Caco-2 (cell line): ENCODE results near the gene BGN. TPM values are rescaled to one million over a fixed set of nuclear protein-coding genes. Genes with fewer than 3 reads are reported as not detected.

Source experiments
- BruUV-seq: library from RNA; stranded (reverse); fragments of 400-500 nt; replicated peaks from 2 replicates; lab custom pipeline; 2021; lab: Mats Ljungman, UMichigan
- CTCF ChIA-PET: fragments of 300-600 bp; sonication (Branson Sonifier 250); formaldehyde crosslinking; loops from one replicate; lab custom pipeline; 2022; ENCODE audit warnings: antibody characterized with exemption; lab: Charles Lee
- POLR2A ChIA-PET: fragments of 300-600 bp; sonication (Branson Sonifier 250); formaldehyde crosslinking; loops from one replicate; lab custom pipeline; 2022; ENCODE audit warnings: antibody characterized with exemption; lab: Charles Lee
- DNase-seq, 2 experiments: peaks; one replicate each; pipeline versions ENCODE4 v3.0.0 to v3.0.0-alpha.2; 2020 to 2022
- H3K27me3 ChIP-seq: replicated peaks from 2 replicates; pipeline ENCODE4 v1.6.0; 2011; ENCODE audit warnings: low read length; ENCODE audit not compliant: control insufficient read depth, insufficient read depth
- H3K36me3 ChIP-seq: 2 replicates; pipeline ENCODE4 v1.5.1; 2011; ENCODE audit warnings: low read length; ENCODE audit not compliant: control insufficient read depth, insufficient read depth
- H3K4me1 ChIP-seq: fragments of 250-450 bp; sonication (Bioruptor Pico); 2 replicates; pipeline ENCODE4 v1.5.1; 2020; ENCODE audit warnings: mild to moderate bottlenecking
- H3K4me3 ChIP-seq: 2 replicates; pipeline ENCODE4 v1.5.1; 2011; ENCODE audit warnings: low read depth, mild to moderate bottlenecking, control low read depth, low read length
- H3K9me3 ChIP-seq: fragments of 250-450 bp; sonication (Bioruptor Pico); 2 replicates; pipeline ENCODE4 v1.5.1; 2020; ENCODE audit warnings: mild to moderate bottlenecking, moderate library complexity
- H3K27ac Mint-ChIP-seq: one replicate; pipeline ENCODE4 v1.8.0; 2022; ENCODE audit warnings: mixed read lengths; ENCODE audit not compliant: unreplicated experiment
- H3K27me3 Mint-ChIP-seq: one replicate; pipeline ENCODE4 v1.8.0; 2022; ENCODE audit warnings: mixed read lengths; ENCODE audit not compliant: insufficient read depth, unreplicated experiment
- H3K36me3 Mint-ChIP-seq: one replicate; pipeline ENCODE4 v1.8.0; 2022; ENCODE audit warnings: mild to moderate bottlenecking, mixed read lengths; ENCODE audit not compliant: insufficient read depth, unreplicated experiment
- H3K4me1 Mint-ChIP-seq: one replicate; pipeline ENCODE4 v1.8.0; 2022; ENCODE audit warnings: low read depth, mixed read lengths; ENCODE audit not compliant: unreplicated experiment
- H3K4me3 Mint-ChIP-seq: one replicate; pipeline ENCODE4 v1.8.0; 2022; ENCODE audit warnings: mild to moderate bottlenecking, moderate library complexity, mixed read lengths; ENCODE audit not compliant: unreplicated experiment
- H3K9me3 Mint-ChIP-seq: one replicate; pipeline ENCODE4 v1.8.0; 2022; ENCODE audit warnings: mixed read lengths; ENCODE audit not compliant: unreplicated experiment
- CTCF ChIP-seq, 2 experiments: fragments of 200-600 bp in 1 of 2; IDR thresholded peaks; 1 replicate in 1 of 2; 2 replicates in 1 of 2; pipeline versions ENCODE4 v1.5.1 to v1.8.0; 2011 to 2022; ENCODE audit warnings: antibody characterized with exemption in 1 of 2, control low read depth in 1 of 2, inconsistent platforms in 1 of 2, low read depth in 1 of 2, low read length in 1 of 2, mild to moderate bottlenecking in 1 of 2, moderate library complexity in 1 of 2; ENCODE audit not compliant: insufficient read depth in 1 of 2, severe bottlenecking in 1 of 2, unreplicated experiment in 1 of 2
- intact Hi-C: fragments of 100-400 bp; cut with micrococcal nuclease; formaldehyde crosslinking; loops from one replicate; pipeline ENCODE4 v1.10.0; 2022; ENCODE audit not compliant: unreplicated experiment
- total RNA-seq: library from RNA; stranded (reverse); gene quantifications from 2 replicates; pipeline ENCODE4 v1.2.3, GENCODE V29; 2022

The BGN gene
- total RNA-seq, 1 experiment from 2014 or later, result 9.9 TPM

GRCh38 chrX:153465691-153466380 lies 28.9 kb upstream of the BGN start:
- Mint-ChIP-seq H3K27me3 (no peaks in the 10 kb centered on the region), H3K27ac (no peak overlapping the region), H3K9me3 (no peaks in the 10 kb centered on the region), H3K36me3 (peaks cover 18% of the 10 kb centered on the region), H3K4me1 (no peaks in the 10 kb centered on the region), H3K4me3 (no peak overlapping the region)
- POLR2A ChIA-PET, result no interaction called here
- Histone ChIP-seq H3K9me3 (no peaks in the 10 kb centered on the region), H3K4me1 (no peaks in the 10 kb centered on the region; the same call in 1 of the 2 replicates), H3K27me3 (no peaks in the 10 kb centered on the region), H3K4me3 (no peak overlapping the region), H3K36me3 (no peaks in the 10 kb centered on the region)
- CTCF ChIA-PET, result no interaction called here
- no peak for TF ChIP-seq CTCF (IDR thresholded peaks at IDR 0.05; ENCODE audit: insufficient read depth in 1 of 2, low read depth in 1 of 2, low read length in 1 of 2, severe bottlenecking in 1 of 2, unreplicated experiment in 1 of 2)
- BruUV-seq, result no TSS peak
- DNase-seq, result no peak
- intact Hi-C loops, result no loop called here

- no peaks in the 10 kb centered on the region for H3K9me3 Mint-ChIP-seq
- Histone ChIP-seq H3K36me3 (no peaks in the 10 kb centered on the region), H3K9me3 (no peaks in the 10 kb centered on the region), H3K4me3 (no peak overlapping the region), H3K4me1 (peaks cover 6% of the 10 kb centered on the region; the same call in 1 of the 2 replicates), H3K27me3 (no peaks in the 10 kb centered on the region)
- no peaks in the 10 kb centered on the region for H3K4me1 Mint-ChIP-seq
- ChIA-PET CTCF (no interaction called here), POLR2A (no interaction called here)
- peak overlapping the region; percentile 15 for H3K4me3 Mint-ChIP-seq
- no peak for TF ChIP-seq CTCF (IDR thresholded peaks at IDR 0.05; ENCODE audit: insufficient read depth in 1 of 2, low read depth in 1 of 2, low read length in 1 of 2, severe bottlenecking in 1 of 2, unreplicated experiment in 1 of 2)
- DNase-seq, result no peak
- no TSS peak for BruUV-seq
- no peaks in the 10 kb centered on the region for H3K27me3 Mint-ChIP-seq
- H3K36me3 Mint-ChIP-seq, result peaks cover 5% of the 10 kb centered on the region
- intact Hi-C loops, result no loop called here
- H3K27ac Mint-ChIP-seq, result no peak overlapping the region
Measured at GRCh38 chrX:153468008-153468580, 26.7 kb upstream of the BGN start.

- Histone ChIP-seq H3K27me3 (no peaks in the 10 kb centered on the region), H3K9me3 (no peaks in the 10 kb centered on the region), H3K4me3 (peak overlapping the region; percentile 54), H3K36me3 (no peaks in the 10 kb centered on the region), H3K4me1 (peaks cover 14% of the 10 kb centered on the region)
- CTCF ChIA-PET, result interaction anchor here (0.6 to 2.0 kb wide), 10 partner anchors 9 to 1649 kb away, joined by 3 to 16 read pairs (median 4); partner anchors contain the start of gene BGN
- intact Hi-C loops, result loop anchor here (1.0 to 5.0 kb wide), 5 partner anchors 25 to 529 kb away; no protein-coding TSS in a partner anchor
- no peak for TF ChIP-seq CTCF (IDR thresholded peaks at IDR 0.05; ENCODE audit: insufficient read depth in 1 of 2, low read depth in 1 of 2, low read length in 1 of 2, severe bottlenecking in 1 of 2, unreplicated experiment in 1 of 2)
- POLR2A ChIA-PET, result interaction anchor here (1.0 kb wide), 1 partner anchor 21 kb away, joined by 6 read pairs; no protein-coding TSS in a partner anchor
- peak in 1 of 2 experiments; percentile 36 for DNase-seq
- Mint-ChIP-seq H3K4me3 (peak overlapping the region; percentile 75), H3K4me1 (no peaks in the 10 kb centered on the region), H3K36me3 (peaks cover 5% of the 10 kb centered on the region), H3K9me3 (no peaks in the 10 kb centered on the region), H3K27me3 (no peaks in the 10 kb centered on the region), H3K27ac (no peak overlapping the region)
- BruUV-seq, result TSS peak; percentile 53
Measured at GRCh38 chrX:153469811-153470410, 24.9 kb upstream of the BGN start.
